Hematopoietic multipotent progenitor cell treated with erythropoietin and hydrocortisone succinate and interleukin-3 and kit ligand, for 4 days (in vitro differentiated cells): ENCODE measurements around the gene GOLIM4.
A peak's percentile ranks its signal among the peaks of the same experiment; 100 is the strongest.

Experiments
- DNase-seq: peaks from one replicate; pipeline ENCODE4 v3.0.0-alpha.2; 2015

The GOLIM4 gene

DNA sequence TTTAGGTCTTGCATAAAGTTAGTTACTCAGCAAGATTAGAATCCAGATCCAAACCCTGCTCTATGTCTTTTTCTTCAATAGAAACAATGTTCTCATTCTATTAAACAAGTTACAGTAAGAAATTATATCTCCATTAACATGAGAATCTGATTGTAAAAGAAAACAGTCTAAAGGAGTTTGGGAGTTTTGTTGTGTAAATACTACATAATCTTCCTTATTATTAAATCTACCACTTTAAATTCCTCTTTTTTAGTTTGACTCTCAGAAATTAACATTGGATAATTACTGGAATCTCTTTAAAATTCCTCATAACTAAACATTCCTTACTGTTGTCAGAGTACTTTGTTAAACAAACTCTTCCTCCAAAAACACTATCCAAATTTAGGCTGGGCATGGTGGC, 1.7 kb upstream of the GOLIM4 start:
- no peak for DNase-seq

DNA sequence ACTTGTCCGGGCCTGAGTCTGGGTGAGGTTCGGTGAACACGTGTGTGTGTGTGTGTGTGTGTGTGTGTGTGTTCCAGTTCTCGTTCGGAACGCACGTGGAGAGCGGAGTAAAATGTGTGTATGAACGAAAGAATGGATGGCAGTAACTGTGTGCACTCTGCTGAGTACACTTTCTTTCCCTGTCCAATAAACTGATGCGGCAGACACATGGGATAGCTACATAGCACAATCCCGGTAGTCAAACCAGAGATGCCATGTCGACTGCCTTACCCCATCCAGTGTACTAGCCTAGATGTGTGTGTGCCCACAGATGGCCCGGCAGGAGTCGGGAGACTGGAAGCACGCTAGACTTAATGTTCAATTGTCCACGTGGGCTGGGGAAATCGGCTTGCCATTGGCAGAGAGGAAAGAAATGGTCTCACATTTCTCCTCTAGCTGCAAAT, 507 bp upstream of the GOLIM4 start:
- DNase-seq, result peak; percentile 93

DNA sequence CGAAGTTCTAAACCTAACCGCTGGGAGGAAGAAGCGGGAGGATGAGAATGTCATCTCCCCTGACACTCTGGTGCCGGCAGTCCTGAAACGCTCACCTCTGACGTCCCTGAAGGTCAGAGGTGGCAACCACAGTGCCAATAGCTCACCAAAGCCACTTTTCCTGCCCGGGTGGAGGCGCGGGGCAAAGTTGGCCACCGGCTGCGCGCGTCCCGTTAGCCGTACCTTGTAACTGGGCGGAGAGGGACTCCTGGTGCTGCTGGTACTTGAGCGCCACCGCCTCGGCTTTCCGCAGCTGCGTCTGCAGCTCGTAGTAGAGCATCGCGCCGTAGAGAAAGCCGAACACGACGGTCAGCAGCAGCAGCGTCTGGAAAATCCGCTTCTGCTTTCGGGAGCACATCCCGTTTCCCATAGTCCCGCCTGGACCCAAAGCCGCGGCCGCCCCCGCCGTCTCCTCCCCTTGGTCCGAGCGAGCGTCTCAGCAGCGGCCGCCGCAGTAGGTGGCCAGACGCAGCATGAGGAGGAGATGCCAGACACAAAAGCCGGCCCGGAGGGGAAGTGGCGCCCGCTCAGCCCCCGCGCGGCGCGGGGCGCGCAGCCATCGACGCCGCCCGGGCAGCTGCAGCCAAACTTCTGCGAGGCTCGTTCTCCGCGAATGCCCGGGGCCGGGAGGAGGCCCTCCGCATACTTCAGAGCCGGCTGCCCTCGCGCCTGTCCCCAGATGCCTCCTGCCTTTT, 680 bp downstream of the GOLIM4 start:
- DNase-seq, result peak; percentile 93

DNA sequence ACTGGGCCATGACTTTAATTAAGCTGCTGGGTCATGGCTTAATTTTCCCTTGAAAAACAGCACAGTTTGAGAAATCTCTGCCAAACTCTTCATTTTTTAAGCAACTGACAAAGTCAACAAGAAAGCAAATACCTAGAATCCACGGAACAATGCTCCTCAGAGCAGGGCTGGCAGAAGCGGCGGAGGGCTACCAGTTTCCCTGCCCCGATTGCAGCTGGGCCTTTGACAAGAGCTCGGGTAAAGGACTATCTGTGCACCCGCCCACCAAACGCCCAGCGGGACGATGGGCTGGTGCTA, 1.2 kb downstream of the GOLIM4 start:
- DNase-seq, result no peak

DNA sequence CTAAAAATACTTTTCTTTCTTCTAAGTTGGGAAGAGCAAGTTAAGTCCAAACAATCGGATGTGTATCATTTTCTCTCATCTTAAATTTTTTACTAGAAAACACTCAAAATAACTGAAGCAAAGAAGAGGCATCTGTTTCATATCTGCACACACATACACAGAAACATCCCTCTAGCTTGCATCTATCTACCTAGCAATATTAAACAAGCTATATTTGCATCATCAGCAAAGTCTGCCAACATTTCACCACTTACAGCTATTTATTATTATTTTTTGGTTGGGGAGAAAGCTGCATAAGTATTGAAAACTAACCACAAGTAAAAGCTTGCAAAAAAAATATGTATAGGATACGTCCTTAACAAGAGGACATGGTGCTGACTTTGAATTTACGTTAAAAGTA, 1.9 kb downstream of the GOLIM4 start:
- DNase-seq, result no peak

DNA sequence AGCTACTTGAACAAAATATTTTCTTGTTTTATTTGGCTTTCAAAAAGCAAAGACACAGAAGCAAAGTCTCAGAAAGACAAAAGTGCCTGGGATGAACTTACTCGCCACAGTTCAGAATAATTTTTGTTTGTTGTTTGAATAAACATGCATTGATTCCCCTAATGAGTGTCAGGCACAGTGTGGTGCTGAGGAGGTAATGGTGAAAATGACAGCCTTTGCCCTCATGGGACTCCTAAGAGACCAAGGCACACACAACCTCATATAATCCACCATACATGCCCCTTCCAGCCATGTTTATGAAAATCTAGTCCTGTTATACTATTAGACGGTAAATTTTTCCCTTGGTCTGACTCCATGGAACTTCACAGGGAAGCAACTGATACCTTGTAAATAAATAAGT, 2.5 kb downstream of the GOLIM4 start:
- DNase-seq, result no peak

DNA sequence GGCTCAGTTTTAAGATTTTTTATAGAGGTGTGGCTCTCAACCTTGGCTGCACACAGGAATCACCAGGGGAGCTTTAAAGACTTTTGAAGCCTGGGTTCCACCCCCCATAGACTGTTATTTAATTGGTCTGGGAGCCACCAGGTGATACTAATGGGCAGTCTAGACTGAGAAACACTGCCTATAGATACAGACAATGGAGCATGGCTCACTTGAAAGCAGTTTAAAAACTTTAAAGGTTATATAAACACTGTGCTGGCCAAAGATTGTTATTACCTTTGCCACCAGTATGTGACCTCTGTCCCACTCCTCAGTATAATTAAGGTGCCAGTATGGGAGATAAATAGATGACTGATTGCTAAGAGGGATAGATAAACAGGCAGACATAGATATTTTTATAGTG, 3.8 kb downstream of the GOLIM4 start:
- DNase-seq, result no peak

DNA sequence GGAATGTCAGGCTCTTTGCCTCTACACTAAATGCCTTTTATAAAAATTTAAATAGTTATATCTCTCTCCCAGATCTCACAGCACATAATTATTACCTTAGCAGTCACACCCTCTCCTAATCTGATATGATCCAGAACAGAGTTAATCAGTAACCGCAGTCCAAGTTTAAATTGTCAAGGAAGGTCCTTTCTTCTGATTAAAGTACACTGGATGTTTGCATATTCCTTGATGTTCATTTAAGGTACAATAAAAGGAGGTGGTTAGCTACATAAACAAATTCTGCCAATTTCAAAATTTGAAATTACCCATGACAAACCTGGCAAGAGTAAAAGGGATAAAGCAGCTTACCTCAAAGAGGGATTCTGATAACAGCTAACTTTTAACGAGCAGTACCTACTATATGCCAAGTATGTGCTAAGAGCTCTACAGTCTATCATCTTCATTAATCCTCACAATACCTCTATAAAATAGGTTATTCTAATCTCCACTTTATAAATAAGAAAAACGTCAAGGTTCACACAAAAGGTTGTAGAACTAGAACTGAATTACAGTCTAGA, 4.3 kb downstream of the GOLIM4 start:
- no peak for DNase-seq

DNA sequence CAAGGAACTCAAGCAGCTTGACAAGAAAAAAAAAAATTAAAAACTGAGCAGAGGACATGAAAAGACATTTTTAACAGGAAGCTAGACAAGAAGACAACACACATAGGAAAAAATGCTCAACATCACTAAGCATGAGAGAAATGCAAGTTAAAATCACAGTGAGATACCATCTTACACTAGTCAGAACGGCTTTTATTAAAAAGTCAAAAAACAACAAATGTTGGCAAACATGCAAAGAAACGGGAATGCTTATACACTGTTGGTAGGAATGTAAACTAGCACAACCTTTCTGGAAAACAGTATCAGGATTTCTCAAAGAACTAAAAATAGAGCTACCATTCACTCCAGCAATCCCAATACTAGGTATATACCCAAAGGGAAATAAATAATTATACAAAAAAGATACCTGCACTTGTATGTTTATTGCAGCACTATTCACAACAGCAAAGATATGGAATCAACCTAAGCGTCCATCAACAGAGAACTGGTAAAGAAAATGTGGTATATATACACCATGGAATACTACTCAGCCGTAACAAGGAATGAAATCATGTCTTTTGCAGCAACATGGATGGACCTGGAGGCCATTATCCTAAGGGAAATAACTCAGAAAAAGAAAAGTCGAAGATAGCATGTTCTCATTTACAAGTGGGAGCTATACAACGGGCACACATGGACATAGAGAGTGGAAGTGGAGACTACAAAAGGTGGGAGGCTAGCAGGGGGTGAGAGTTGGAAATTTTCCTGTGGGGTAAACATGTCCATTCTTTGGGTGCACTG, 5.2 kb downstream of the GOLIM4 start:
- DNase-seq, result no peak

DNA sequence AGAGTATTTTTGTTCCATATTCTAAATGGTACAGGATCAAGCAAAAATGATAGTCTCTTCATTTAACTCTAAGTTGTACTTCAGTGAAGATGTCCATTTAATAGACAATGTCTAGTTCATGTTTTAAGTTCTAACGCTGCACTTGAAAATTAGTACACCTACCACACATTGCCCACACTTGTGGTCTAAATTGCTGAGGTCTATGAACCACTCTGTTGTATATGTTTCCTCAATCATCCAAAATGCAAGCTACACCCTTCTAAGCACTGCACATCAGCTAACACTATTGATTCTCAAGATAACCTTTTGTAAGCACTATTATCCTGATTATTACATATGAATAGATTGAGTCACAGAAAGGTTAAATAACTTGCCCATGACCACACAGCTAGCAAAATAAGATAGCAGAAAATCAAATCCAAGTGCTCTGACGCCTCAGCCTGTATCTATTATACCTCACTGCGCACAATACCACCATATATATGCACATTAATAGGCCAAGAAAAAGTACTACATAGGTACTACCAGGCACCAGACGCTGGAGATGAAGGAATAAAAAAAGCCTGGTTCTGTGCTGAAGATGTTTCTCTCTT, 6.4 kb downstream of the GOLIM4 start:
- DNase-seq, result no peak

DNA sequence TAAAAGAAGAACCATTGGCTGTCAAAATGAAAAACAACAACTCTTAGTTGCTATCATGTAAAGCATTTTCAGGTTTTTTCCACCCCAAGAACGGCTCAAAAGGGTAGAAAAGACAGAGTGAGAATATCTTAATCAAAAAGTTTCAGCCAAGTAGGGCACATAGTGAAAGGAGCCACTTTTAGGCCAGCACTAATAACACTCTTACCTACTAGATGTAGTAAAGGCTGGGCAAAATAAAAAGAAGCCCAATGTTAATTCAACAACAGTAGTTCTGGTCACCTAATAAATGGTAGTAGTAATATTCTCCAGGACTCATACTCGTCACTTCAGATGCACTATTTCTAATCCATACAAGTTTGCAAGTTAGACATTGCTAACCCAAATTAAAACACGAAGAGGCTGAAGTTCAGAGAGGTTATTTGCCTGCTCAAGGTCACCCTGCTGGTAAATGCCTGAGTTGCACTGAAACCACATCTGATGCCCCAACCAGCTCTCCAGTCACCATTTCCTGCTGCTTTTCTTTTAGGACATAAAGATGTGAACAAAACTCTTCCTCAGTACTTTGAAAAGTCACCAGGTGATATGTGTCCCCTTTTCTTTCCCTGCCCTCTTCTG, 7.5 kb downstream of the GOLIM4 start:
- DNase-seq, result peak; percentile 74

DNA sequence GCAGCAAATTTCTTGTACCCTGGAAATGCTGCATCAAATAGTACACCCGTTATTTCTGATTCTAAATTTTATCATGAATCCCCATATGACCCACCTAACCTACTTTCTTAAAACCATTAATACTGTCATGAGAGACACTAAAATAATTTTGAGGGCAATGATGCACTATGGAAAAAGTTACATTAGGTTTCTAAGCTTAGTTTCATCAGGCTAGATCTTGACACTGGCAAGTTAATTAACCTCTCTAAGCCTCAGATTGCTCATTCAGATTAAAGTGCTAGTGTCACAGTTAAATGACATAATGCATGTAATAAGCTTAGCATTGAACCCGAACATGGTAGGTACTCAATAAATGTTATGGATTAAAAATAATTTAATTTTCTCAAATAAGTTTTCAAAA, 8.2 kb downstream of the GOLIM4 start:
- no peak for DNase-seq

DNA sequence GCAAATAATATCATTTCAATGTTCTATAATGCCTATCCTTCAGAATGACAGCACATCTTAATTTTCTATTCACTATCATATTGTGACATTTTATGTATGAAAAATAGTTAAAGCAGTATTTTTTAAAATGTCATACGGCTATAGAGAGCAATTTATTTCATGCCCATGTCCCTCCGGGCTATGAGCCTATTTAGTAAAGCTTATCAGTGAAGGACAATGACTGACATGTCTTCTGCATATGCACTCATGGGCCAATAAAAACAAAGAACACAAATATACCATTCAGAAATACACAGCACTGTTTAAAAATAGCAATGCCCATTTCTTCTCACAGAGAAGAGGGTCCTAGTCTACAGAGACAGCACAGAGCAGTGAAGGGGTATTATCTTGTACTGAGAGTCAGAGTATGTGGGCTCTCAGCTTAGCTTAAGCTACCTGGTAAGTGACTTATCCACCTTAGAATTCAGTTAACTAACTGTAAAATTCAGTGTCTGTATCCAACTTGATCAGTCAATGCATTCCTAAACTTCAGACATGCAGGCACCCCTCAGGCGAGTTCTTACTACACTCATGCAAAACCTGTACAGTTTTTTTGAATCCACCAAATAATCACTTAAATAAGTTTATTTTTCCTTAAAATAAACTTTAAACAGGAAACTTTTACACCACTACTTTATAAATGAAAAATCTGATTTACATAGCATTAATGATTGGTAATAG, 9.0 kb downstream of the GOLIM4 start:
- DNase-seq, result no peak

DNA sequence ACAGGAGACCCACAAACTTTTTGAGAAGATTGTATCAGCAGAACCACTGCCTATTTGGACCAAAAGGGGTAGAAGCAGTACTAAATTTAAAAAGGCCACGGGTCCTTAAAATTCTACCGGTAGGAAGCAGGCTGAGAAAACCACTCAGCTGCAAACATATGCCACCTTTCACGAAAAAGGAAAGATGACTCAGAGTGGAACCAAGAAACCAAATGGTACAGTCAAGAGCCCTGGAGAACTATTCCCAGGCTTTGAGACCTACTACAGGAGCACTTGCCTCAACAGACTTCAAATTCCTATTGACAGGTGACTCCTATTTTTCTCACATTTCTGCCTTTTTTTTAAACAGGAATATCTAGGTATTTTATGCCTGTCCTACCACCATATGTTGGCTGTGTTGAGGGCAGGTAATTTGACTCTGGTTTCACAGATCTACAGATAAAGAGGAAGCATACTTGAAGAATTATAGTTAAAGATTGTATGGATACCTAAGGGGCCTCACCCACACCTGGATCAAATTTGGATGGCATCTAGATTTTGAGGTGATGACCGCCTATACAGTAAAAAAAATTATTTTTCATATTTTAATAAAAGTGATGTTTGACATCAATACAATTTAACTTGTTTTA, 10.1 kb downstream of the GOLIM4 start:
- no peak for DNase-seq

DNA sequence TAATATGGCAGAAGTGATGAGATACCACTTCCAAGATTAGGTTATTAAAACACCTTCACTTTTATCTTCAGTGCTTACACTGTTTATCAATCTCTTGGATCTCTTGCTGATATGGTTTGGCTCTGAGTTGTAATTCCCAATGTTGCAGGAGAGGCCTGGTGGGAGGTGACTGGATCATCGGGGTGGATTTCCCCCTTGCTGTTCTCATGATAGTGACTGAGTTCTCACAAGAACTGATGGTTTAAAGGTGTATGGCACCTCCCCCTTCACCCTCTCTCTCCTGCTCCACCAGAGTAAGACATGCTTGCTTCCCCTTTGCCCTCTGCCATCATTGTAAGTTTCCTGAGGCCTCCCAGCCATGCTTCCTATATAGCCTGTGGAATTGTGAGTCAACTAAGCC, 11.8 kb downstream of the GOLIM4 start:
- no peak for DNase-seq

DNA sequence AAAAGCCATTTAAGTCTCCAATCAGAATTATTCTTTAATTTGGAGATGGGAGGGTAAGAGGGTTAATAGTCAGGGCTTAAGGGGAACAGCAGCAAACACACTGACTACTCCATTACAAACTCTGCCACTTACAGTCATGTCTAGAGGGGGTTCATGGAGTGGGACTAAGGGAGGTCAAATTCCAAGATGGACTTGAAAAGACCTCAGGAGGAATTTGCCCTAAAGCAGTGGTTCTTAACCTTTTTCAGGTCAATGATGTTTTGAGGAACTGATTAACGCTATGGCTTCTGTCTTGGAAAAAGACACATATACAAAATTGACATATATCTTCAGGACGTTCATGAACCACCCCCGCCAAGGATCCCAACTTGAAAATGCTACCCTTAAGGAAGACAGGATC, 13.9 kb downstream of the GOLIM4 start:
- no peak for DNase-seq

DNA sequence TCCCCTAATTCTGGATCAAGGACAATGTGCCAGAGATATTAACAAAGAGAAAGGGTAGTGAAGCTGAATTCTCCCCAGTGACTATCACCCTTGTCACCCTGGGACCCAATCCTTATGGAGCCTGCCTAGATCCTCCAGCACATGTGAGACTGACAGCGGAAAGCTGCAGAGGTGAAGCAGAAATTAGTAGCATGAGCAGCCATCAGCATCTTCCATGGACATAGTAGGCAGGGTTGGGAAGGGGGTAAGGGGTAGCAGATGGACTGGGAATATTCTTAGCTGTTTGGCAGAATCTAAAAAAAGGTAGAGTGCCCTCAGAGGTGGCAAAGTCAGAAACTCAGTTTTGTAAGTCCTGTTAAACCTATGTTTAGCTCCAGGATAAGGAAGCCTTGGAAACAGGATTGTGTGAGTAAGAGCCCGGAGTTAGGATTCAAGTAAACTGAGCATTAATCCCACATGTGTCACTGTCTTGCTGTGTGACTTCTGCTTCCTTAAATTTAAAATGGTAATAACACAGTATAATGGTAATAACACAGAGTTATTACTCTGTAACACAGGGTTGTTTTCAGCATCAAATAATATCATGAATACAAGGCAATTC, 14.5 kb downstream of the GOLIM4 start:
- DNase-seq, result no peak

DNA sequence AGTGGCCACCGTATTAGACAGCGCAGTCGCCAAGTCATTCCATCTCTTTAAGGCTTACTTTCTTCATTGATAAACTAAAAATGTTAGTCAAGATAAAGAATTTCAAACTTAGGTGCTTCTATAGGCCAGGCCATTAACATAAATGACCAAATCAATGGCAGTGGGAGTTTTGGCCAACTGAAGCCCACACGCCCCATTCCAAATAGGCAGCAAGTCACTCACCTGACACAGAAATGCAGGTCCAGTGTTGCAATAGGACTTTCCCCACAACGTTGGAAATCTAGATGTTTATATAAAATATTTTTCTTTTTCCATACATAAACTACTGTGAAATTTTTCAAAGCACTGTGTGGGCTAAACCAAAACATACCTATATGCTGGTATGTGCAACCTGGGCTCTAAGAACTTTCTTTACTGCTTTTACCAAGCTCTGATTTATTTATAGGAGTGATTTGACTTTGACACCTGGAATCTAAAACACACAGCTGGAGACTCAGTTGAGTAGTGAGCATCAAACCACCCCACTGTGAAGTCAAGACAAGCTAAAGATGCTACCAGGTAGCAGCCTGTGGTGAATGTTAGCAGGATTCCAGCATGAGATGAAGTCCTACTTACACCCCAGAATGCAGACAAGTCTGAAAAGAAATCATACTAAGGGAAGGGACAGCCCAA, 15.1 kb downstream of the GOLIM4 start:
- no peak for DNase-seq

DNA sequence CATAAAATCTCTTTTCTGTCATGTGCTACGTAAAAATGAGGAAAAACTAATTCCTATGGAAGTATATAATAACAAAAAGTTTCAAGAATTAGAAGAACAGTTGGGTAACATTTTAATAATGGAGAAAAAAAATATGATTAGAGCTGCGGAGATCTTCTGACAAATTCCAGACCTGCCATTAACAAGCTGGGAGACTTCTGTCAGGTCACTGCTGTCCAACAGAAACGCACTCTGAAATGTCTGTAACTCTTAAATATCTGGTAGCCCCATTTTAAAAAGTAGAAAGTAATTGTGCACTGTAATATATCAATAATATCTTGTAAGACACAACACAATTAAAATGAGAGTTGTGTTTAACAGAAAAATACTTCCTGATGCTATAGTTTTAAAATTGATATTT, 15.7 kb downstream of the GOLIM4 start:
- no peak for DNase-seq

DNA sequence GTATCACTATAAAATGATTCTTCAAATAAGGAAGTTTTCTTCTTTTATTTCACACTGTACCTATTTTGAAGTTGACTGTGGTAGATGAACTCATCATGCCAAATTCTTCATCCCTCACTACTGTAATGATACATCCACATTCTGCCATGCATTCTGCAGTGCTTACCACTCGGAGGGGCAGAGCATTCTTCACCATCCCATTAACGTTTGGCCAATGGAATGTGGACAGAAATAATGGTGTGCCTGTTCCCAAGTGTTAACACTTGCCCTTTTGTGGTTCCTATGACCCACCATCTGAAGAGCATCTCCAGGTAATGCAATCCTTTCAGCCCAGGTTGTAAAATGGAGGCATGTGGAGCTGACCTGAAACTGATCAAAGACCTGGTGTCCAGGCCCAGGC, 18.6 kb downstream of the GOLIM4 start:
- no peak for DNase-seq

DNA sequence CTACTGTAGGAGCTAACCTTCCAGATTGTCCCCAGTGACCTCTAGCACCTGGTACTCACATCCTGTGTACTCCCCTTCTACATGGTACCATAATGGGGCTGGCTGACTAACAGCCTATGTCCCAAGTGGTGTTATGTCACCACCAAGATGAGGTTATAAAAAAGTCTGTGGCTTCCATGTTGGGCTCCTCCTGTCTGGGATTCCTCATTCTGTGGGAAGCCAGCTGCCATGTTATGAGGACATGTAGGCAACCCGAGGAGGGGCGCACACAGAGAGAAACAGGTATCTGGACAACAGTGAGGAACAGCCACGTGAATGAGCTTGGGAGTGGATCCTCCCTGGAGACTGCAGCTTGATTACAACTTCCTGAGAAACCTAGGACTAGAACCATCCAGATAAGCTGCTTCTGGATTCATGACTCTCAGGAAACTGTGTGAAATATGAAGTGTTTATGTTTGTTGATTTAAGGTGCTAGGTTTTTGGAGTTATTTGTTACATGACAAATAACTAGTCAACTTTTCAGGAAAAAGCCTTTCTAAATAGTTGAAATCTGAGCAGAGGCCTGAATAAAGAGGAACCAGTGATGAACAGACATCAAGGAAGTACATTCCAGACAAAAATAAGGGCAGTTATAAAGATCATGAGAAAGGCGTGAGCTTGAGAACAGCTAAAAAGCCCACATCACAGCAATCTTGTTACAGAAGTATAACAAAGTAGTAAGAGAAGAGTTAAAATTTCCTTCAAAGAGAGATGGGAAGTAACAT, 21.7 kb downstream of the GOLIM4 start:
- no peak for DNase-seq
